CD4-positive, alpha-beta memory T cell (primary cell): Measurements from ENCODE around the gene SLC39A11. TPM values are rescaled to one million over a fixed set of nuclear protein-coding genes. Genes with fewer than 3 reads are reported as not detected.

Experiments
- CTCF ChIA-PET: fragments of 350-600 bp; sonication (Branson Sonifier 250); formaldehyde crosslinking; loops from one replicate; lab custom pipeline; 2021; ENCODE audit warnings: inconsistent platforms; ENCODE audit not compliant: partially characterized antibody; lab: Charles Lee
- POLR2A ChIA-PET: fragments of 350-600 bp; sonication (Branson Sonifier 250); formaldehyde crosslinking; loops from one replicate; lab custom pipeline; 2021; ENCODE audit not compliant: partially characterized antibody; lab: Charles Lee
- DNase-seq, 5 donors: peaks; one replicate each; pipeline versions ENCODE4 v3.0.0 to v3.0.0-alpha.2; 2020 to 2022; ENCODE audit warnings: mixed read lengths in 1 of 5
- H3K27ac ChIP-seq: one replicate; pipeline ENCODE4 v1.7.0; 2013; ENCODE audit warnings: low read depth, low read length
- H3K27me3 ChIP-seq: 2 replicates; pipeline ENCODE4 v1.7.0; 2013; ENCODE audit warnings: mild to moderate bottlenecking, low read length, moderate library complexity; ENCODE audit not compliant: insufficient read depth
- H3K36me3 ChIP-seq: 2 replicates; pipeline ENCODE4 v1.7.0; 2013; ENCODE audit warnings: mild to moderate bottlenecking, low read length, moderate library complexity; ENCODE audit not compliant: insufficient read depth
- H3K4me1 ChIP-seq: 2 replicates; pipeline ENCODE4 v1.7.0; 2013; ENCODE audit warnings: mild to moderate bottlenecking, low read length, moderate library complexity; ENCODE audit not compliant: insufficient read depth
- H3K4me3 ChIP-seq, 2 donors: one replicate each; pipeline ENCODE4 v1.7.0; 2013; ENCODE audit warnings: low read length in 2 of 2, mild to moderate bottlenecking in 1 of 2
- H3K9me3 ChIP-seq, 2 donors: one replicate each; pipeline ENCODE4 v1.7.0; 2013; ENCODE audit warnings: low read length in 2 of 2, control low read depth in 1 of 2; ENCODE audit not compliant: control insufficient read depth in 1 of 2
- H3K27ac Mint-ChIP-seq, 7 donors: one replicate each; pipeline ENCODE4 v1.8.0; 2020 to 2021; ENCODE audit warnings: mixed read lengths in 7 of 7, mild to moderate bottlenecking in 6 of 7, inconsistent platforms in 3 of 7, moderate library complexity in 3 of 7
- H3K27me3 Mint-ChIP-seq, 2 donors: one replicate each; pipeline ENCODE4 v1.8.0; 2020 to 2021; ENCODE audit warnings: mixed read lengths in 2 of 2
- H3K36me3 Mint-ChIP-seq, 2 donors: one replicate each; pipeline ENCODE4 v1.8.0; 2020 to 2021; ENCODE audit warnings: mixed read lengths in 2 of 2, inconsistent platforms in 1 of 2, mild to moderate bottlenecking in 1 of 2
- H3K4me1 Mint-ChIP-seq, 4 donors: one replicate each; pipeline ENCODE4 v1.8.0; 2020 to 2021; ENCODE audit warnings: mixed read lengths in 4 of 4, mild to moderate bottlenecking in 1 of 4
- H3K4me3 Mint-ChIP-seq, 8 donors: one replicate each; pipeline ENCODE4 v1.8.0; 2020 to 2021; ENCODE audit warnings: mixed read lengths in 8 of 8, mild to moderate bottlenecking in 7 of 8, moderate library complexity in 6 of 8, inconsistent platforms in 3 of 8
- H3K9me3 Mint-ChIP-seq, 8 donors: one replicate each; pipeline ENCODE4 v1.8.0; 2020 to 2021; ENCODE audit warnings: mixed read lengths in 8 of 8, mild to moderate bottlenecking in 5 of 8, inconsistent platforms in 3 of 8, moderate library complexity in 1 of 8
- intact Hi-C: fragments of 100-400 bp; cut with micrococcal nuclease; formaldehyde crosslinking; loops from one replicate; pipeline ENCODE4 v1.15.1; 2023
- polyA plus RNA-seq, 2 donors: library from polyadenylated mRNA; unstranded; fragments of 300-500 nt; fragmentation: Illumina TruSeq; gene quantifications; one replicate each; pipeline ENCODE4 v1.2.3, GENCODE V29; 2021
- total RNA-seq, 2 experiments: library from RNA; stranded (reverse); gene quantifications; one replicate each; pipeline ENCODE4 v1.2.3, GENCODE V29; 2021

The SLC39A11 gene
- total and polyA plus RNA-seq, 4 experiments from 2014 or later = 15.9 to 23.7 (median 20.4) TPM

DNA sequence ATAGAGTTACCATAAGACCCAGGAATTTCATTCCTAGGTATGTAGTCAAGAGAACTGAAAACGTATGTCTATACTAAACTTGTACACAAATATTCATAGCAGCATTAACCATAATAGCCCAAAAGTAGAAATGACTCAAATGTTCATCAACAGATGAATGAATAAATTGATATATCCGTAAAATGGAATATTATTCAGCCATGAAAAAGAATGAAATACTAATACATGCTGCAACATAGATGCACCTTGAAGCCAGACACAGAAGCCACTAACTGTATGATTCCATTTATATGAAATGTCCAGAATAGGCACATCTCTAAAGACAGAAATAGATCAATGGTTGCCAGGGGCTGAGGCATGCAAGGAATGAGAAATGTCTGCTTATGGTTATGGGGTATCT, 484.1 kb downstream of the SLC39A11 start:
- Mint-ChIP-seq H3K4me3 (no peak overlapping the region), H3K9me3 (peaks cover 0 to 25% (median 18%) of the 10 kb centered on the region in 8 donors), H3K4me1 (no peaks in the 10 kb centered on the region), H3K36me3 (peaks cover 0 to 4% of the 10 kb centered on the region in 2 donors), H3K27me3 (peaks cover 3 to 4% of the 10 kb centered on the region in 2 donors), H3K27ac (no peak overlapping the region)
- Histone ChIP-seq H3K27ac (no peak overlapping the region), H3K4me1 (no peaks in the 10 kb centered on the region), H3K4me3 (no peak overlapping the region), H3K36me3 (no peaks in the 10 kb centered on the region), H3K27me3 (no peaks in the 10 kb centered on the region), H3K9me3 (peaks cover 0 to 3% of the 10 kb centered on the region in 2 donors)
- intact Hi-C loops = no loop called here
- POLR2A ChIA-PET = no interaction called here
- CTCF ChIA-PET = no interaction called here
- no peak for DNase-seq

DNA sequence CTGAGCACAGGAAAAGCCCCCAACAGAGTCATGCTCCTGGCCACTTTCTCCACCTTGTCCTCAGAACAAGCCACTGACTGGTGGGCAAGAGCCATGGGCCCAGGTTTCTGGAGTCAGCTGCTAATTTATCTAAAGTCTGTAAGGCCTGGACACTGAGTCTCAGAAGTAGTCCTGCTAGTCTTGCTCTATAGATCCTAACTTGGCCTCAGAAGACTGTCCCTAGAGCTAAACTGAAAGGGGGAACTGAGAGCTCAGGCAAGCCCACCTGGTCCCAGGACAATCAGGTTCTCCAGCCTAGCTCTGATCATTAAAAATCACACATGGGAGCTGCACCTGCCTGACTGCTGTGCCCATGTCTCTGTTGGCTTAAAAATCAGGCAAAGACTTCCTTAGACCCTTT, 485.8 kb downstream of the SLC39A11 start:
- ChIA-PET POLR2A (no interaction called here), CTCF (no interaction called here)
- no peaks in the 10 kb centered on the region for H3K4me1 ChIP-seq
- H3K27ac ChIP-seq = no peak overlapping the region
- Mint-ChIP-seq H3K4me3 (no peak overlapping the region), H3K36me3 (peaks cover 0 to 4% of the 10 kb centered on the region in 2 donors), H3K27me3 (peaks cover 6 to 7% of the 10 kb centered on the region in 2 donors), H3K27ac (no peak overlapping the region), H3K9me3 (peaks cover 0 to 25% (median 18%) of the 10 kb centered on the region in 8 donors), H3K4me1 (no peaks in the 10 kb centered on the region)
- no peak overlapping the region for H3K4me3 ChIP-seq
- intact Hi-C loops = no loop called here
- DNase-seq = no peak
- no peaks in the 10 kb centered on the region for H3K36me3 ChIP-seq
- H3K27me3 ChIP-seq = no peaks in the 10 kb centered on the region
- peaks cover 0 to 3% of the 10 kb centered on the region in 2 donors for H3K9me3 ChIP-seq

- H3K4me1 Mint-ChIP-seq = no peaks in the 10 kb centered on the region
- H3K9me3 ChIP-seq = peaks cover 0 to 3% of the 10 kb centered on the region in 2 donors
- H3K4me3 Mint-ChIP-seq = no peak overlapping the region
- no peak overlapping the region for H3K4me3 ChIP-seq
- H3K36me3 Mint-ChIP-seq = no peaks in the 10 kb centered on the region
- intact Hi-C loops = no loop called here
- H3K27ac Mint-ChIP-seq = no peak overlapping the region
- ChIA-PET POLR2A (no interaction called here), CTCF (no interaction called here)
- H3K27me3 ChIP-seq = no peaks in the 10 kb centered on the region
- H3K27ac ChIP-seq = no peak overlapping the region
- peaks cover 6 to 10% of the 10 kb centered on the region in 2 donors for H3K27me3 Mint-ChIP-seq
- H3K36me3 ChIP-seq = no peaks in the 10 kb centered on the region
- peaks cover 0 to 25% (median 18%) of the 10 kb centered on the region in 8 donors for H3K9me3 Mint-ChIP-seq
- DNase-seq = no peak
- no peaks in the 10 kb centered on the region for H3K4me1 ChIP-seq
These were observed 486.9 kb downstream of the SLC39A11 start for GRCh38 chr17:72605543-72605942.

GRCh38 chr17:72604518-72604917, 488.0 kb downstream of the SLC39A11 start:
- no peaks in the 10 kb centered on the region for H3K36me3 Mint-ChIP-seq
- no peaks in the 10 kb centered on the region for H3K36me3 ChIP-seq
- H3K4me1 ChIP-seq = no peaks in the 10 kb centered on the region
- intact Hi-C loops = no loop called here
- H3K27ac Mint-ChIP-seq = no peak overlapping the region
- peaks cover 0 to 25% (median 18%) of the 10 kb centered on the region in 8 donors for H3K9me3 Mint-ChIP-seq
- ChIA-PET CTCF (no interaction called here), POLR2A (no interaction called here)
- no peak overlapping the region for H3K27ac ChIP-seq
- H3K4me1 Mint-ChIP-seq = no peaks in the 10 kb centered on the region
- no peak overlapping the region for H3K4me3 ChIP-seq
- H3K9me3 ChIP-seq = peaks cover 0 to 3% of the 10 kb centered on the region in 2 donors
- no peak overlapping the region for H3K4me3 Mint-ChIP-seq
- H3K27me3 Mint-ChIP-seq = peaks cover 6 to 15% of the 10 kb centered on the region in 2 donors
- H3K27me3 ChIP-seq = no peaks in the 10 kb centered on the region
- no peak for DNase-seq

GRCh38 chr17:72603420-72604242, 488.9 kb downstream of the SLC39A11 start:
- Histone ChIP-seq H3K9me3 (peaks cover 0 to 3% of the 10 kb centered on the region in 2 donors), H3K27ac (no peak overlapping the region), H3K36me3 (no peaks in the 10 kb centered on the region), H3K27me3 (no peaks in the 10 kb centered on the region), H3K4me3 (no peak overlapping the region), H3K4me1 (no peaks in the 10 kb centered on the region)
- intact Hi-C loops = no loop called here
- peaks cover 0 to 20% (median 16%) of the 10 kb centered on the region in 8 donors for H3K9me3 Mint-ChIP-seq
- no peaks in the 10 kb centered on the region for H3K36me3 Mint-ChIP-seq
- CTCF ChIA-PET = interaction anchor here (1.1 kb wide), 1 partner anchor 124 kb away, joined by 3 read pairs; no protein-coding TSS in a partner anchor
- DNase-seq = no peak
- H3K27me3 Mint-ChIP-seq = peaks cover 8 to 18% of the 10 kb centered on the region in 2 donors
- no peaks in the 10 kb centered on the region for H3K4me1 Mint-ChIP-seq
- no peak overlapping the region for H3K4me3 Mint-ChIP-seq
- peak overlapping the region in 1 of 7 donors; percentile 37 for H3K27ac Mint-ChIP-seq
- POLR2A ChIA-PET = no interaction called here

DNA sequence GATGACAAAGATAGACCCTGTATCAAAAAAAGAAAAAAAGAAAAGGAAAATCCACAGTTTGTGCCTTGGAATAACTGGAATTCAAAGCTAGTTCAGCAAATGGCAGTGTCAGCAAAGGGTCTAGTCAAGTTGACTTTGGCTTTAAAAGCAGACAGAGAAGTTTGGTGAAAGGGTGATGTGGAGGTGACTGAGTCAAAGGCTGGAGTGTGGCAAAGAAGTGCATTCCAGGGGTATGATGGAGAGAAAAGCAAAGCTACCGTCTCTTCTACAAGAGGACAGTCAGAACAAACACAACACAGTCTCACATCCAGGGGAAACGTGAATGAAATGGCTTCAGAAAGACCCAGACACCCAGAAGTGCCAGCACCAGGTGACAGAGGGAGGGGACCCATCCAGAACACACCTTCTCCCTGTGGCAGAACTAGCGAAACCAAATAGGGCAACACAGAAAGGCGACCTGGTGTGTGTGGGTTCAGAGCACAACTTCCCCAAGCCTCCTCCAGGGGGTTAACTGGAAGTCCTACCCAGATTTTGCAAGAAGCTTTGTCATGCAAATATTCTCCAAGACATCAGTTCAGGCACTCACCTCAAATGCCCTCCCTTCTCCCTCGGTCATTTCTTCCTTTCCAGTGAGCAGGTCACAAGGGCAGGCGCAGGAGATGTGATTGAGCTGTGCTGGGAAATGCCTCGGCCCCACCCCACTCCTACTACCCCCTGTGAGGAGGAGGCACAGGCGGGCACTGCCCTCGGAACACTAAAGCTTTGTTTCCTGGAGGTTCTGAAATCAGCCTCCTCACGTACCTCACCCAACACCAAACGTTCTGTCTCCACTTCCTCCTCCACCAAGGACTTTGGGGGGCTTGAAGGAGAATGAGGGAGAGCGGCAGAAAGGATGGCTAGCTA, 489.7 kb downstream of the SLC39A11 start:
- Histone ChIP-seq H3K36me3 (no peaks in the 10 kb centered on the region), H3K27ac (no peak overlapping the region), H3K9me3 (peaks cover 0 to 3% of the 10 kb centered on the region in 2 donors), H3K4me3 (no peak overlapping the region), H3K27me3 (no peaks in the 10 kb centered on the region), H3K4me1 (no peaks in the 10 kb centered on the region)
- ChIA-PET POLR2A (no interaction called here), CTCF (interaction anchor here (1.1 kb wide), 1 partner anchor 125 kb away, joined by 3 read pairs; no protein-coding TSS in a partner anchor)
- Mint-ChIP-seq H3K27me3 (peaks cover 8 to 18% of the 10 kb centered on the region in 2 donors), H3K4me3 (no peak overlapping the region), H3K36me3 (no peaks in the 10 kb centered on the region), H3K4me1 (peaks cover 0 to 2% (median 0%) of the 10 kb centered on the region in 4 donors), H3K27ac (no peak overlapping the region), H3K9me3 (peaks cover 0 to 13% (median 8%) of the 10 kb centered on the region in 8 donors)
- intact Hi-C loops = no loop called here
- DNase-seq = no peak

GRCh38 chr17:72600934-72601333, 491.6 kb downstream of the SLC39A11 start:
- no peaks in the 10 kb centered on the region for H3K36me3 ChIP-seq
- Mint-ChIP-seq H3K9me3 (peaks cover 0 to 6% (median 0%) of the 10 kb centered on the region in 8 donors), H3K4me1 (peaks cover 0 to 3% (median under 1%) of the 10 kb centered on the region in 4 donors), H3K27ac (no peak overlapping the region), H3K36me3 (no peaks in the 10 kb centered on the region), H3K4me3 (no peak overlapping the region), H3K27me3 (peaks cover 8 to 16% of the 10 kb centered on the region in 2 donors)
- CTCF ChIA-PET = no interaction called here
- POLR2A ChIA-PET = no interaction called here
- DNase-seq = no peak
- no peaks in the 10 kb centered on the region for H3K27me3 ChIP-seq
- intact Hi-C loops = no loop called here
- H3K4me1 ChIP-seq = no peaks in the 10 kb centered on the region
- no peak overlapping the region for H3K27ac ChIP-seq
- H3K9me3 ChIP-seq = no peaks in the 10 kb centered on the region
- H3K4me3 ChIP-seq = no peak overlapping the region
